ENCODE measurements around the gene SFT2D1.

DNA sequence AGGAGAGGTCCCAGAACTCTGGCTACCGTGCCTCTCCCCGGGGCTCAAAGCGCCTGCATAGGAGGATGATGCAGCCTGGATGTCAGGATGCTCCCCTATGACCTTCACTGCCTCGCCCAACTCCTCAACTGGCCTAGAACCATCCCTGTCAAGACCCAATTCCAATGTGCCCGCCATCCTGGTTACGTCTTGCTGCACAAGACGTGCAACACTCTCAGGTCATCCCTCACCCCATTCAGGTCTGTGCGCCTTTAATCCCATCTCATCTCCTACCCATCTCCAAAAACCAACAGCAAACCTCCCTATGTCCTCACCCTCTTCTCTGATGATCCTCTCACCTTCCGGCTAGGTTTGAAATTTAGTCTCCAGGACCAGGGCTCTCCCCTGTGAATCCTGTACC is 3.5 kb downstream of the SFT2D1 start:
- TF ChIP-seq CTCF (IDR thresholded peaks at IDR 0.05) (no peak), POLR2A (IDR thresholded peaks at IDR 0.05) (no peak)
